GM21825 (cell line): ENCODE data around the gene LMF1.
"Not testable (repeated sequence)": the region's sequence is repeated elsewhere in the genome, so short reads cannot be mapped to it uniquely, and the experiment has no call there.

Source experiments
- ATAC-seq: cut with Tn5 transposase; IDR thresholded peaks from one replicate; pipeline ENCODE4 v1.9.1; 2021; ENCODE audit warnings: mild to moderate bottlenecking, moderate library complexity; ENCODE audit not compliant: unreplicated experiment

The LMF1 gene

DNA sequence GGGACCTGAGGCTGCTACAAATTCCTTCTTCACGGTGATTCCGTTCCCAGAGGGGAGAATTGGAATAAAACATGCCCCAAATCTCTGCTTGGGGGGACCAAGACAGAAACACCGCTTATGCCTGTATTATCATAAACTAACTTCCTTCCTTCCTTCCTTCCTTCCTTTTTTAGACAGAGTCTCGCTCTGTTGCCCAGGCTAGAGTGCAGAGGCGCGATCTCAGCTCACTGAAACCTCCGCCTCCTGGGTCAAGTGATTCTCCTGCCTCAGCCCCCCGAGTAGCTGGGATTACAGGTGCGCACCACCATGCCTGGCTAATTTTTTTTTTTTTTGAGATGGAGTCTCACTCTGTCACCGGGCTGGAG, 150.8 kb downstream of the LMF1 start:
- ATAC-seq, result not testable (repeated sequence)

DNA sequence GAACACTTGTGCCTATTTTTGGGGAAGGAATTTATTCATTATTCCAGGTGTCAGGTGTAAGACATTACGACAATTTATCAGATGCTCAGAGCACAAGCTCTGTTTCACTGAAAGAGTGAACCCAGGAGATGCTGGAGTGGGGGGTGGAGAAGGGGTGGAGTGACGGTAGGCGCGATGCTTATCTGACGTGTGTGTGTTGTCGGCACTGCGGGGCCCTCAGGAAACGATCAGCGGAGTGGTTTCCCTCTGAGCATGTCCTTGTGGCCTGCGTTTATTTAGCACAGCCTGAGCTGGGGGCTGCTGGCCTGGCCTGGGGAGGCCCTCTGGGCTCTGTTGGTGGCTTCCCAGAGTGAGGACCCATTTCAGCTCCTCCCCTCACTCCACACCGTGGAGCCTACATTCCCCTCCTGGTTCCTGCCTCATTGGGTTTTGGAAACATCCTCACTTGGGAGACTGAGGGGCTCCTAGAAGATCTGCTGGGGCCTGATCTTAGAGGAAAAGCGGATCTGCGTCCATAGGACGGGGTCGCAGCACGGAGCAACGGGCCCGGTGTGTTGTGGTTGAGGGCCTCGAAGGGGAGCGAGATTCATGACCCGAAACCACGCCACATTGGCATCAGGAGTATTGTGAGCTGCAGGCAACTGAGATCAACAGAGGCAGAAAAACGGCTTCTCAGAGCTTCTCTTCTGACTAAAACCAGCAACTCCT, 151.3 kb downstream of the LMF1 start:
- no peak for ATAC-seq

DNA sequence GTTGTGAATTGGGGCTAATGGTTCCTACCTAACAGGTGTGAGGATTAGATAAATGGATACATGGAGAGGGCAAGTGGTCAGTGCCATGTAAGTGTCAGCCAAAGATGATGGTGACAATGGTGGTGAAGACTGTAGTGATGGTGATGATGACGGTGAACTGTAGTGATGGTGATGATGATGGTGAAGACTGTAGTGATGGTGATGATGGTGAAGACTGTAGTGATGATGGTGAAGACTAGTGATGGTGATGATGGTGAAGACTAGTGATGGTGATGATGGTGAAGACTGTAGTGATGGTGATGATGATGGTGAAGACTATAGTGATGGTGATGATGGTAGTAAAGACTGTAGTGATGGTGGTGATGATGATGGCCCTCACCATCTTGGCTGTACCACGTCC, 152.2 kb downstream of the LMF1 start:
- no peak for ATAC-seq

DNA sequence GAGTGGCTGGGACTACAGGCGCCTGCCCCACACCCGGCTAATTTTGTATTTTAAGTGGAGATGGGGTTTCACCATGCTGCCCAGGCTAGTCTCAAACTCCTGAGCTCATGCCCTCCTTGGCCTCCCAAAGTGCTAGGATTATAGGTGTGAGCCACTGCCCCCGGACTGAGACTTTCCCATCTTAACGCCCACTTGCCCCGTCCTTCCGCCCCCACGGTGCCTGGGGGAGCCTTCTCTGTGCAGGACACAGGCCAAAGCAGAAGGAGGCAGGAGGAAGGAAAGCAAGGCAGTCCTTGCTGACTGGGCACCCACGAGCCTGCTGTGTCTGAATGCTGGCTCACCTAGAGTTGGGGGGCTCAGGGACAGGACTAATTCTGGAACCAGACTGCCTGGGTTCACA, 152.7 kb downstream of the LMF1 start:
- no peak for ATAC-seq

DNA sequence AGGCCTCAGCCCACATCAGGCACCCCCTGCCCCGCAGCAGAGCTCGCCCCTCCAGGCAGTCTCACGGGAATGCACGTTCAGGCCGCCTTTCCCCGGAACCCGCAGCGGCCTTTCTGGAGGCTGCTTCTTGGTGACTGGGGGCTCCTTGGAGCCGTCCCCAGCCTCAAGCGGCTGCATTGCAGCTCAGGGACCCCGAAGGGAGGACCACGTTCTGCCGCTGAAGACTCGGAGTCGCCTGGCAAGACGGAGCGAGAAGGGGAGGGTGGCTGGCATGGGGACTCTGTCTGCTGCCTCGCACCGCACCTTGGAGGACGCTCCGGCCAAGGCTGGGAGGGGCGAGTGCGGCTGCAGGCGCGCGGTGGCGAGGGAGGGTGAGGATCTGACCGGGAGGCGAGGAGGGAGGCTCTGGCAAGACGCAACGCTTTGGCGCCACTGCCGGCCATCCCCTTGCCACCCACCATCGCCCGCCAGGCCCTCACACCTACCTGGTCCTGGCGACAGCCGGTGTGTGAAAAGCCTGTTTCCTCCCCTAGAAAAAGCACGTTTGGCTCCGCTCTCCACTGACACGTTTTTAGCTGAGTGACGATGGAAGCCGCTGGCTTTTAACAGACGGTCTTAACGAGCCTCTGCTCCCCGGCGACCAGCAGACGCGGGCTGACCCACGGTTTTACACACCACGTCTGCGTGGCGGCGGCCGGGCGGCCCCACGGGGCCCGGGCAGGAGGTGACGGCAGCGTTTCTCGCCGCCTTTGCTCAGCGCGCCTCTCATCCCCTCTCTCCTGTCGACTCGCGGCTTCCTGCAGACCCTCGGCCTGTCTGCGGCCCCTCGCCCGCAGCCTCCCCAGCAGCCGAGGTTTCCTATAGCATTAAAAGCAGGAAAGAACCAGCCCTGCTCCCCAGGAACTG, 153.5 kb downstream of the LMF1 start:
- ATAC-seq, result no peak

DNA sequence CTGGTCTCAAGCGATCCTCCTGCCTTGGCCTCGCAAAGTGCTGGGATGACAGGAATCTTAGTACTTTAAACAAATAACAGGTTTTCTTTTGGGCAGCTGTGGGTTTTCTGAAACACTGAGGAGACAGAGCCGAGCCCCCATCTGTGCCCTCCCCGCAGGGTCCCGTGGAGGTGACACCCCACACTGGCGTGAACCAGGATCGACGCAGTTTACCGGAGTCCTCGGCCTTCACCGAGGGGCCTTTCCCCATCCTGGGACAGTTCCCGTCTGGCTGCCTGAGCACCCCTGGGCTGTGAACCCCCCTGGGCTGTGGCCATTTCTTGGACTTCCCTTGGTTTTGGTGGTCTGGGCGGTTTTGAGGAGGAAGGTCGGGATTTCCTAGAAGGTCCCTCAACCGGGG, 154.9 kb downstream of the LMF1 start:
- no peak for ATAC-seq

DNA sequence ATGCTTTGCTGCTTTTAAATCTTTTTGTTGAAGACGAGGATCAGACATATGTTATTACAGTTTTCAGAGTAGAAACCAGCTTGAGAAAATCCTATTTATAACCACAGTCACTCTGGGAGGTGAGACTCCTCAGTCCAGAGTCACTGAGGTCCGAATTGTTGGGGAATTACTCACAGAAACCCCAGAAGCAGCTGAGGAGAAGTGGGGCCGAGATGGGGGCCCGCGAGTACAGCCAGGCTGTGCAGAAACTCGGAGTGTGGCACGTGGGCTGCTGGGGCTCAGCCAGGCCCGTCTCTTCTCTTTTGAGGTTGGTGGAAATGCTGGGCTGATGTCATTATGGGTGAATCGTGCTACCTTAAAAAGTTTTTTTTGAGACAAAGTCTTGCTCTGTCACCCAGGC, 155.8 kb downstream of the LMF1 start:
- ATAC-seq, result no peak

DNA sequence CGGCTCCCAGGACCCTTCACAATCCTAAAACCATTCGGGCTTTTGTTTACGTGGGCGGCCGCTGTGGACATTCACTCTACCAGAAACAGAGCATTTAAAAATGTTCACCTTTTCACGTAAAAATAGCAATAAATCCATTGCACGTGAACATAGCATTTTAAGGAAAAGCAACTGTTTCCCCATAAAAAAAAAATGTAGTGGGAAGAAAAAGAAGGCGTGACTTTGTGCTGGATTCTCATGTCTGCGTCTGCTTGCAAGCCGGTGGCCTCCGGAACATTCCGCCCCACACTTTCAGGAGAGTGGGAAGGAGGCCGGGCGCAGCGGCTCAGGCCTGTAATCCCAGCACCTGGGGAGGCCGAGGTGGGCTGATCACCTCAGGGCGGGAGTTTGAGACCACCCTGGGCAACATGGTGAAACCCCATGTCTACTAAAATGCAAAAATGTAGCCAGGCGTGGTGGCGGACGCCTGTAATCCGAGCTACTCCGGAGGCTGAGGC, 156.8 kb downstream of the LMF1 start:
- no peak for ATAC-seq

DNA sequence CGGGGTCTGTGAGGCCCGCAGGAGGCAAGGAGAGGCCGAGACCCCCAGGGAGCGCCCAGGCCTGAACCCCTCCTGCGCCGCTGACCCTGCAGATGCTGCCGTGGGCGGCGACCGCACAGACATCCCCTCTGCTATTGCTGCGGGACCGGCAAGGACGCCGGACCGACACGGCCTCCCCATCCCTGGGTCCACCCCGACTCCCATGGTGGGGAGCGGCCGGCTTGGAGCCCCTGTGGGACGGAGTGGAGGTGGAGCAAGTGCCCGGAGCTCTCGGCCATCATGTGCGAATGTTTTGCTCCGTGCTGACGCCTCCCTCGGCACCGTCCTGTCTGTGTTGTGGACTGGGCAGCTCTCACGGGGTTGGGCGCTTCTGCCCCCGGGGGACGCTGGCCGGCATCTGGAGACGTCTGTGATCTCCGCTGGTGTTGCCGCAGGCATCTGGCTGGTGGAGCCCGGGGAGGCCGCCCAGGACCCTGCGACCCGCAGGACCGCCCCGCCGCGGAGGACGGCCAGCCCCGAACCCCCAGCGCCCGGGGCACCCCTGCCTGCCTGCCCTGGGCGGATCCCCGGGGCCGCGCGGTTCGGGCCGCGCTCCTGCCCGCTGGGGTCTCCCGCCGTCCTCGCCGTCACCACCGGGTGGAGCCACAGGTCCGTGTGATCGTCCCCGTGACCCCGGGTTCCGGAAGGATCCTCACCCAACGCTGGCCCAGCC, 157.4 kb downstream of the LMF1 start:
- no peak for ATAC-seq

DNA sequence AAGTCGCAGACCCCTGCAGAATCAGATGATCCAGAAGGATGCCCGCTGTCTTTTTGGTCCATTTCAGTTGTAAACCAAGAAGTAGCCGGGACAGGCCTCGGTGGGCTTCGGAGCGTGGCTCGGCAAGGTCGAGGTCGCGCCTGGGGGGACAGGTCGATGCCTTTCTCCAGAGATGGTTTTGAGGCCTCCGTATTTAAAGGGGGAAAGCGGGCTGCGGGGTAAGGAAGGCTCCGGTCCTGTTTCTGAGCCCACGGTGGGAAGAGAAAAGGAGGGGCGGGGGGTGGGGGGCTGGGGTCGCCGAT, 162.7 kb downstream of the LMF1 start:
- no peak for ATAC-seq

DNA sequence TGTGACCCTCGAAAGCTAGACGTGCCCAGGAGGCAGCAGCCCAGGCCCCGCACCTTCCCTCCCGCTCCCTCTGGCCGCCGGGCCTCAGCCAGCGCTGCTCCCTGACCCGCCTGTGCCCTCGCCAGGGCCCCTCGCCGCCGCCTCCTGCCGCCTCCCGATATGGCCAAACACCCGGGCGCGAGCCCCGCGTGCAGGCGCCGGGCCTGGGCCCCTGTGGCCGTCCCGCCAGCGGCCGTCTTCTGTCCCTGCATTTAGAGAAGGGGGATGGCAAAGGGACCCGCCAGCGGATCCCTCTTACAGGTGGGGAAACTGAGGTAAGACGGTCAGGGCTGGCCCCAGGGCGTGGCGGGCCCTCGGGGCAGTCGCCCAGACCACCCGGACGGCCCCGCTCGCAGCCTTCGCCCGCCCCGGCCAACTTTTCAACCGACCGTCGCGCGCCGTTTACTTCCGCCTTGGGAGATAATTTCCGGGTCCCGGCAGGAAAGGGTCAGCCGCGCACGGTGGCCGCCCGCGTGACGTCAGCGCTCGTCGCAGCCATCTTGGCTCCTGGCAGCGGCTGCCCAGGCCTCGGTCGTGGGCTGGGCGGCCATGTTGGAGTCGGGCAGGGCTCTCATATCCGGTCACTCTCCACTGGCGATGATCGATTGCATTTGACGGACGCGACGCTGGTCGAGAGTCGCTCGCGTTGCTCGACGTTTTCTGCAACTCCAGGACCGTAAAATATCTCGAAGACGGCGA, 163.3 kb downstream of the LMF1 start:
- ATAC-seq, result peak; percentile 80

DNA sequence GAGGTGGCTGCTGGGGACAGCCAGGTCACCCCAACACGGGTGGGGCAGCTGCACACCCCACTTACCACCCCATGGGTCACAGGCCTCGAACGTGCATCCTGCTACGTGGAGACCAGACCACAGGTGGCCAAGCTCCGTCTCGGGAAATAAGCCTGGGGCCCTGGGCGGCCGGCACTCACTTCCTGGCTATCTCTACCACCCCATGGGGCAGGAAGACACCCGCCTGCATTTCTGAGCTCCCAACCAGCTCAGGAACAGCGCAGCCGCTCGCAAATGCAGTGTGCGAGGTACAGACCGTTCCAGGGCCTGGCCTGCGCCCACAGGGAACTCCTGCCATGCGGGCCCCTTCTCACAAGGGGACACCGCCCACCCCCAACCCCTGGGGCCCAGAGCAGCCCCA, 165.3 kb downstream of the LMF1 start:
- ATAC-seq, result no peak

DNA sequence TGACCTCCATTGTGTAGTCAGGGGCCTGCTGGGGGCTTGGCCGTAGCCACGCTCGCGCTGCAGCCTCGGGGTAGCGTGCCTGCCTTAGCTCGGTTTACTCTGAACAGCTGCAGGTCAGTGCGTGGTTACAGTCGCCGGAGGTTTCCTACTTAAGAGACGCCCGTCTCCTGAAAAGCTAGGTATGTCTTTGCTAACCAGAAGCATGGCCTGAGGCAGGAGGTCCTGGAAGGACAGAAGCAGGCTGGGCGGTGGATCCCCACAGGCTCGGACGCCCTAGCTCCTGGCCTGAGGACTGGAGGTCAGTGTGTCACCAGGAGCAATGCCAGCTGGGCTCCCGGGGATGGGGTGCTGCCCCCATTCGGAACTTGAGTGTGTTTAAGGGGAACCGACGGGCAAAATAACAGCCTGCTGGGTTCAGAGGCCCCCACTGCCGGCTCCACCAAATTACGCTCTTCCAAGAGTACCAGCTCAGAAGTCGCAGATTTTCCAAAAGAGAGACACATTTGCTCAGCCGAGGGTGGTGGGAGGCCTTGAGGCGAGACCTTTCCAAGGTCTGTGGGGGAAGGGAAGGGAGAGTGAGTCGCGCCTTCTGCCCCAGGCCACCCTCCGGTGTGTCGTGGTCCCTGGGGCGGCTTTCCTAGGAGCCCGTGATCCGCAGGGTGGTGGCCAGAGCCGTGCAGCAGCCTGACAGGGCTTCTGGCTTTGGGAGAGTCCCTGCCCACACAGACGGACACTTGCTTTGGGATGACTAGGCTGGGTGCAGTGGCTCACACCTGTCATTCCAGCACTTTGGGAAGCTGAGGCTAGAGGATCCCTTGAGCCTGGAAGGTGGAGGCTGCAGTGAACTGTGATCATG, 166.4 kb downstream of the LMF1 start:
- ATAC-seq, result no peak

DNA sequence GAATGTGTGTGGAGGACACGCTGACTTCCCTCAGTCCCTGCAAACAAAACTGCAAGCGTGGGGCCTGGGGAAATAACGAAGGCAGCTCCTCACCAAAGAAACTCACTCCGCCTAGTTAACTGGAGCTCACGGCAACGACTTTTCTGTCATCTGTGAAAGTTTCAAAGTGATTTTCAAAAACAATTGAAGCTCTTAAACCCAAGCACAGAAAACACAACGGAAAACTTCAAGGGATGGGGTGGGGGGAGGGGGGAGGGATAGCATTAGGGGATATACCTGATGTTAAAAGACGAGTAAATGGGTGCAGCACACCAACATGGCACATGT, 167.1 kb downstream of the LMF1 start:
- no peak for ATAC-seq
